Epidermal melanocyte (primary cell): Measurements from ENCODE around the gene HEMGN.
"Not testable (repeated sequence)": the region's sequence is repeated elsewhere in the genome, so short reads cannot be mapped to it uniquely, and the experiment has no call there.

ENCODE experiments used
- DNase-seq: peaks from one replicate; pipeline ENCODE4 v3.0.0; 2011; ENCODE audit warnings: low spot score; ENCODE audit not compliant: insufficient read length

Gene HEMGN, protein sequence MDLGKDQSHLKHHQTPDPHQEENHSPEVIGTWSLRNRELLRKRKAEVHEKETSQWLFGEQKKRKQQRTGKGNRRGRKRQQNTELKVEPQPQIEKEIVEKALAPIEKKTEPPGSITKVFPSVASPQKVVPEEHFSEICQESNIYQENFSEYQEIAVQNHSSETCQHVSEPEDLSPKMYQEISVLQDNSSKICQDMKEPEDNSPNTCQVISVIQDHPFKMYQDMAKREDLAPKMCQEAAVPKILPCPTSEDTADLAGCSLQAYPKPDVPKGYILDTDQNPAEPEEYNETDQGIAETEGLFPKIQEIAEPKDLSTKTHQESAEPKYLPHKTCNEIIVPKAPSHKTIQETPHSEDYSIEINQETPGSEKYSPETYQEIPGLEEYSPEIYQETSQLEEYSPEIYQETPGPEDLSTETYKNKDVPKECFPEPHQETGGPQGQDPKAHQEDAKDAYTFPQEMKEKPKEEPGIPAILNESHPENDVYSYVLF

DNA sequence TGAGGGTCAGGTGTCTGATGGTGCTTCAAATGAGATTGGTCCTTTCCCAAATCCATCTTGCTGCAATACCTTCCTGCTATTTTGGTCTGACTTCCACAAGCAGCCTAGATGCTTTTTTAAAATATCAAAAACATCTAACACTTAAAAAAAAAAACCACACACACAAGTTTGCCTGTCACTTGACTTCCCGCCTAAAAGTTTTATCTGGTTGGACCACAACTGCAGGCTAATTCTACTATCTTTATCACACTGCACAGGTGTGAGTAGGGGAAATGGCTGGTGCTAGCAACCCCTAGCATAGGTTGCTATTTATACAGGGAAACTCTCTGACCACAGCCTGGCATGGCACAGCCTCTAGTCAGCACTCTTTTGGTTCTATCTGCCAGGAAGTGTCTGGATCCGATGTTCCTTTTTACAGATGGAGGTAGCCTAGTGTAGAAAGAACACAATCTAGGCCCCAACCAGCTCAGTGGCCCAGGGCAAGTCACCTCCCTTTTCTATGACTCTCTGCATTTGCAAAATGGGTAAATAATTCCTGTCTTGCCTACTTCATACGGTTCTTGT lies at the start of gene HEMGN:
Gene HEMGN (minus strand): TSS at position 92 of the 564 bp plus-strand sequence. CDS start 36 bp downstream, at position 56.
- no peak for DNase-seq

DNA sequence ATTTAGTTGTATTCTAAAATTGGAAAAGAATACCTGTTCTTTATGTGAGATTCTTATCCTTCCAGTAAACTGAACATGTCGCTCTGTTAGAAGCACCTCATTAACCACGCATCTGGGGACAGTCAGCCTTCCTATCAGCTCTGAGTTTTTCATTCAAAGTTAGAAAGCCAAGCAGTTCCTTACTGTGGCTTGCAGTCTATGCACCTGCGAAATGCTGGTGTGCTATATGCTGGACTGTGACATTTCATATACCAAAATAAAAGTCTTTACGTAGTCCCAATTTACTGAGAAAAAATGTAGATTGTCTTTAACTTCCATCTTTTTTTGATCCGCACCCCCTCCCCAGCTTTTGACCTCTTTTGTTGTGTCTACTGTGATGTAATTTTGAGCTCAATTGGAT lies 49.5 kb upstream of the HEMGN start:
- DNase-seq: no peak

DNA sequence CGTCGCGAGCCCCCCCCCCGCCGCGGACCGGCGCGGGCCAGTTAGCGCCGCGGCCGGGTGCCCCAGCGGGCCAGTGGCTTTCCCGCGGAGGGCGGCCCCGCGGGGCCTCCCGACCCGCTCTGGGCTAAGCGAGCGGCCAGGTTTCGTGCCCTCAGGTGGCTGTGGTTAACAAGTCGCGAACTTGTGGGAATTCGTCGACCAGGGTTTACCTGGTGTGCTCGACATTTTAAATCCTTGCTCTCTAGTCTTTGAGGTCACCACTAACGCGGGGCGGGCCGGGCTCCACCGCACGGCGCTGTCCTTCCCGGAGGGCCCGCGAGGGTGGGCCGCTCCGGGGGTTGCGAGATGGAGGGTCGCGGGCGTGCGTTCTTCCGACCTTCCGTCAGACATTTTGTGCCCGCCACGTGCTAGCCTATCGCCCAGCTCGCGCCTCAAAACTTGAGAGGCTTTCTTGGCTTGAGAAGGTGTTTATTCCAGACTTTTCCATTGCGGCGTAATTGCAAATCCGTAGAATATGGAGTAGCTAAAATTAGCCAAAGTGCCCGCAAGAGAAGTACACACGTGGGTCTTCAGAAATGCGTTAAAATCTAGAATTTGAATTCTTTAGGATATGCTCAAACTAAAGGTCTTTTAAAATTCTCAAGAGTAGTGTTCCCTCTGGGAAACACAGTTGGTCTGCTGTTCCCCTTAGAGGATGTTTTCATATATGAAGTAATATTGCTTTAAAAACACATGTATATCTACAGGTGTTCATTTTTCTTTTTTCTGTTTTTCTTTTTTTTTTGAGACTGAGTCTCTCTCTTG lies 47.3 kb upstream of the HEMGN start:
- DNase-seq: no peak

DNA sequence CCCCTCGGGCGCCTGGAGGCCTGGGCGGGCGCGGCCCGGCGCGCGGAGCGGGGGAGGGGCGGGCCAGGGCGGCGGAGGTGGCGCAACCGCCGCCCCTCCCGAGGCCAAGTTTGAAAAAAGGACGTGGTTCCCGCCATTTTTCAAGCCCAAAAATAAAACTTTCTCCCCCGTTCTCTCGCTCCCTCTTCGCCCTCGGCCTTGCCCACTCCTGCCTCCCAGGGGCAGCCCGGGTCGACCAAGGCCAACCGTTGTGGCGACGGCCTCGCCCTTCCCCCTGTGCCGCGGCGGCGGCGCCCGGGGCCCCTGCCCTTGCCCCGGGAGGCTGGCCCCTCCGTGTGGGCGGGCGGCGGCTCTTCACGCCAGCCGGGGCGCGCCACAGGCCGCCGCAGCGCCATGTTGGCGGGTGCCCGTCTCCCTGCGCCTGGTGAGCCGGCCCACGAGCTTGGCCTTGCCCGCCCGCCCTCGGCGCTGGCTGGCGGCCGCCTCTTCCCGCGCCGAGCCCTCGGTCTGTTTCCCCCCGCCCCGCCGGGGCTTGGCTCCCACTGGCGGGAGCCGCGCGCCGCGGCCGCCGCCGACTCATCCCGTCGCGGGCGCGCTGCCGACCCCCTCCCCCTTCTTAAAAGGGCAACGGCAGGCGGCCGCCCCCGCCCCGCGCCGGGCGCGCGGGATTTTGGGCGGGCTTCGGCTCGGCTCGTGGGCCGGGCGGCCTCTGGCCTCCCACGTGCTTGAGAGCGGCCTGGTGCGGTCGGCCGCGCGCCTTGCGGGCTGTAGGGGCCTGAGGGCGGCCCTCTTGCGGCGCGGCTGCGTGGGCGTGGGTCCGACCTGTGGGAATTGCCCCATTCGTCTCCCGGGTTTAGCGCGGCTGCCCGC lies 46.5 kb upstream of the HEMGN start:
- DNase-seq: peak; percentile 66

DNA sequence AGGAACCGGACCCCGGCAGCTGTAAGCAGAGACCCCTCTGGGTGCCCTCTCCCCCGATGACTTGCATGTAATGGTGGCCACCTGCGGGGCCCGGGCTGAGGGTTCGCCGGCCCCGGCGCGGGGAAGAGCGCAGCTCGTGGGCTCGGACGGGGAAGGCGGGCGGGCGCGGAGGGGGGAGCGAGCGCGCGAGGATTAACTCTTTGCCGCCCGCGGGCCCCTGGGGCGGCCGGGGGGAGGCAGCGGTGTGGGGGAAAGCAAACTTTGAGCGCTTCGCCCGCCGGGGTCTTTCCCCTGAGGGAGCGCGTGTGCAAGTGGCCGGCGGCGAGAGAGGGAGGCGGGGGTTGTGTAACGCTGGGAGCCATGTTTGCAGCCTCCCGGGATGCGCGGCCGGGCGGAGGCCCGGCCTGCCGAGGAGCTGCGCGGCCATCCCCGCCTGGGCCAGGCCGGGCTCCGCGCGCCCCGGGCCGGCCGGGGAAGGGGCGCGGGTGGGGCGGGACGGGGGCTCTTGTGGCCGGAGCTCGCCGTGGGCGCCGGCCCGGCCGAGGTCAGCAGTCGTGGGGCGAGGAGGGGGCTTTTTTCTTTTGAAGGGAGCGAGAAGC lies 45.7 kb upstream of the HEMGN start:
- DNase-seq: no peak

DNA sequence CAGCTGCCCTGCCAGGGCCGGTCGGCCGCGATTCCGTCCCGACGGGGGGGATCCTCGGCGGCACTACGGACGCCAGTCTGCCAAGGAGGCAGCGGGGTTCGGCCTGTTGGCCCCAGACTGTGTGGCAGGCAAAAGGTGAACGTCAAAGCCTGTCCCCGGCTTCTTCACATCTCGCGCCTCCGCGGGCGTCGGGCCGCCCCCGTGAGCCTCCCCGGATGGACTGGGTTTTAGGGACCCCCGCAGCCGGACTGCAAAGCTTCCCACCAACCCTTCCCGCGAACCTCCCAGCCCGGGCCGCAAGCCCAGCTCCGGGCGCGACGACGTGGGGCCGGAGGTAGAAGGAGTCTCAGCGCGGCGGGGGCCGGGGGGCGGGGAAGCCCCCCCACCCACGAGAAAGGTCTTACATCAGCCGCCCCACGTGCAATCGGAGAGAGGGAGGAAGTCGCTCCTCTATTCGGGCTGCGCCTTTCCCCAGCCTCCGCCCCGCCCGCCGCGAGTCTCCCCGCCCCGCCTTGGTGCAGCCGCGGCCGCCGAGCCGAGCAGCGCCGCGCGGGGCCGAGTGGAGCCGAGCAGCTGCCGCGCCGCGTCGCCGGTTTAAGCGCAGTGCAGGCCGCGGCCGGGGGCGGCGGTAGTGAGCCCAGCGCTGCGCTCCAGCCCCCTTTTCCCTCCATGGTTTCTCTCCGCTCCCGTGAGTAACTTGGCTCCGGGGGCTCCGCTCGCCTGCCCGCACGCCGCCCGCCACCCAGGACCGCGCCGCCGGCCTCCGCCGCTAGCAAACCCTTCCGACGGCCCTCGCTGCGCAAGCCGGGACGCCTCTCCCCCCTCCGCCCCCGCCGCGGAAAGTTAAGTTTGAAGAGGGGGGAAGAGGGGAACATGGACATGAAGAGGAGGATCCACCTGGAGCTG lies 45.0 kb upstream of the HEMGN start, which contains the start of gene ANP32B:
Gene ANP32B (plus strand): TSS at position 659 of the 906 bp plus-strand sequence. CDS start 215 bp downstream, at position 874.
- DNase-seq: peak; percentile 68

DNA sequence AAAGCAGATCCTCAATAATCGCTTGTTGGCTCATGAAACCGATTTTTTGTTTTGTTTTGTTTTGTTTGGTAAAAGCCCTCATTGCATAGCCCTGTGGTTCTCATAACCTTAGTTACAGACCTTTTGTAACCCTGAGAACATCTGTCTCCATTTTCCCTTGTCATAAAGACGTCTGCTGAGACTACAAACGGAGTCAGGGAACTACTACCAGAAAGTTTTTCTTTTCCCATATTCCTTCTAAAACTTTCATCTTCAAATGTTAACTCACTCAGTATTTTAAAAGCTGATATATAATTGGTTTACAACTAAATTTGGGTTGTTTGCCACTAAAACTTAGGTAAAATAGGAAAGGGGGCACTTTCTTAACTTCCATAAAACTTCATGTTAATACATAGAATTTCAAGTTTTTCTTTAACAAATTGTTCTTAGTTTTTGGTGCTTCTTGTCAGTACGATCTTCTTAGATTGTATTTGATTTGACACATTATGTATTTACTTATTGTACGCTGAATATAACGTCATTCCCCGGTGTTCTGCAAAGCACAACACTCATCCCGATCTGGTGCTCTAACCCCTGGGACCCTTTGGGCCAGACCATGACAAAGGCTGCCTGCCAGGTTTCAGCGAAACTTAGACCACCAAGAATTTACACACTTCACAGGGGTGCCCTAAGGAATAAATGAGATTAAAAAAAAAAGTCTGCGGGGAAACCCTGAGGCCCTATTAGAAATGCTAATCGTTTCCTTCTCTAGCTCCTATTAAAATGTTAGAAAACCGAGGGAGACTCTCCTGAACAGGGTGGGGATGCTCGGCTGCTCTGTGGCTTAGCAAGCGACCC lies 44.1 kb upstream of the HEMGN start:
- DNase-seq: no peak

DNA sequence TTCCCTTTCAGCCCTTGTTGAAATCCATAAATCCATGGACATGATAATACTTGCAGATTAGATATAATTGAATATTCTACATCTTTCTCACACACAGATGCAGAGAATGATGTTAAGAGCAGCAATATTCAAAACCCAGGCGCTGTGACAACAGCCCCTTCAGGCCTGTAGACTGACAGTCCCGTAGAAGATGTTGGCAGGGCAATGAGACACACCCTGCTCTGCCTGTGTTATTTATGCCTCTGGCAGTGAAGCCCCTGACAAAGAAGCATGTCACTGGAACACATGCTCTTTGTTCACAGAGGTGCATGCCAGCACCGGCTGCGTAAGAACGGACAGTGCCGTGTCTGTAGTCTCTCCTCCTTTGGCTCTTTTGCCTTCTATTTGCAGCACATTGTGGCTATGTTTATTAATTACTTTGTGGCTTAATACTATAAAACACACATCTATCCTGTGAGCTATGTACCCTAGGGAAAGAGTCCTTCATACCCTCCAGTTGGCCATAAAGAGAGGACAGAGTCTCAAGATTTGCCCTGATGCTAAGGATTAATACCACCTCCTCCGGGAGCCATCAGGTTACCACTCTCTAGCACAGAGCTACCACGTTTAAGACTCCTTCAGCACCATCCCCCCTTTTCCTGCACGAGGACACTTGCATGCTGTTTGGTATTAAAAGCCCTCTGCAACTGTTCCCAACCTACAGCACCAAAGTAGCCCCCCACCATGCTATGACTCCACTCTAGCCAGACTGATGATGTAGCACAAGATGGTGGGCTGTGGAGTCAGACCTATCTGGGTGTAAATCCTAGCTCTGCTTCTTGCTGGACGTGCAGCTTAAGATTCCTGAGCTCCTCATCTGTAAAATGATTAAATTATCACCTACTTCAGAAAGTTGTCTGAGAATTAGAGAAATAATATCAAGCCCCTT lies 43.2 kb upstream of the HEMGN start:
- peak; percentile 45 for DNase-seq

DNA sequence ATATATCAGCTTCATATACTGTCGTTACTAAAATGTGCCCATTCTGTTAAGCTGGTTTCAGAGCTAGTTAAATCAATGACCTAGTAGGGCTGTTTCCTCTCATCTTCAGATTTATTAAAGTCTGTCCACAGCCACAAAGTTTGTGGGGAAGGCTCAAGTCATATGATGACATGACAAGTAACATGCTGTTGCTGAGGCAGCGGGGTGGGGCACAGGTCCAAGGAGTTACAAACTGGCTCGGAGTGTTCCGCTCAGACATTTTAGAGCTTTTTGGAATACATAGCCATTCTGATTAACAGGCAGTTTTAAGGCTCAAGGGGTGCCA lies 42.5 kb upstream of the HEMGN start:
- no peak for DNase-seq

DNA sequence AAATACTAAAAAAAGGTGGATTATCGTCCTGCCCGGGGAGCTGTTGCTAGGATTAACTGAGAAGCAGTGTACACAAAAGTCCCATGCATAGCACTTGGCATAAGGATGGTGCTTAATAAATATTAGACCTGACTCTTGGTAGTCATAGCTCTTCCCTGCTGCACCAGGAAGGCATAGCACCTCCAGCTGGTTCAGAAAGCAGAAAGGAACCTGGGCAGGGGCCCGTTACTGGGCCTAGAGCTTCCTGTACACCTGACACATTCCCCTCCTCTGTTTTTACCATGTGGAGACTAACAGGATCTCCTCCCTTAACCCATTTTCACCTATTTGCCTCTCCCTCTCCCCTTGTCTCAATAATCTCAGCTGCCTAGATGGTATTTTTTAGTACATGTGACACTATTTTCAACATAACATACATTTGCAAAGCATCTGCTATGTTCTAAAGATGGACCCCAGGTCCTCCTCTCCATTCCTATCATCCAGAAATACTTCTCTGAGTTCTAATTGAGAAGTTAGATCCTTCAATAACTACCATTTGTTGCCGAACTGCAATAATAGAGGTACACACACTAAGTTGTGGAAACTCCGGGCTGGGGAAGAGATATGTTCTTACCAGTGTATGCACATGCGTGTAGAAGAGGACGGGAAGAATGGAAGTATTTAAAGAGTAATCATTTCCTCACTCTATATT lies 42.0 kb upstream of the HEMGN start:
- DNase-seq: no peak

DNA sequence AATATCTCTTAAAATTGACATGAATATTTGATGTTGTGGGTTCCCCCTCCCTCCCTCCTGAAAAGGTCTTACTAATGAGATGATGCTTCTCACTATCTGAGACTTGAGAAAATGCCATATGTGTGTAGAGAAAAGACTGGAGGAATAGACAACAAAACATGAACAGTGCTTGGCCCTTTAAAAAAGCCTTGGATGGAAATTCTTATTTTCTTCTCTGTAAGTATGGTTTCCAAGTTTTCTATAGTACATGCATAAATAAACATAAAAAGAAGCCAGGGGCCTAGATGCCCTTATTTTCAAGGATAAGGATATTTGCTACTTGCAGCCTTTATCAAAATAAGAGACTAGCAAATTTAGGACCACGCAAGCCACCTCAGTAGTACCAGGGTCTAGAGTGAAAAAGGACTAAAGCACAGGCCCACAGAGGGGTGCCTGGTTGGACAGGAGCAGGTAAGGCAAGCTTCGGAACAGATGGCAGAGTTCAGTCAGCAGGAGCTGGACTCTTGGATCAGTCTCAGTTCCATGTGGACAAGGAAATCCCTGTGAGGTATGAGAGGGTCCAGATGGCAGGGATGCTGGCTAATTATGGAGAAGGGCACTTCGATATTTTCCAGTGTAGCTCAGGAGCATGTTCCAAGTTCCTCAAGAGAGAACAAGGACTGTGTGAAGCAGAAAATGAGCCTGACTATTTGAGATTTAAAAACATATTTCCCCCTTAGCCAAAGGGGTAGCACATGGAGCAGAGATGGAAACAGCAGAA lies 40.6 kb upstream of the HEMGN start:
- DNase-seq: no peak

DNA sequence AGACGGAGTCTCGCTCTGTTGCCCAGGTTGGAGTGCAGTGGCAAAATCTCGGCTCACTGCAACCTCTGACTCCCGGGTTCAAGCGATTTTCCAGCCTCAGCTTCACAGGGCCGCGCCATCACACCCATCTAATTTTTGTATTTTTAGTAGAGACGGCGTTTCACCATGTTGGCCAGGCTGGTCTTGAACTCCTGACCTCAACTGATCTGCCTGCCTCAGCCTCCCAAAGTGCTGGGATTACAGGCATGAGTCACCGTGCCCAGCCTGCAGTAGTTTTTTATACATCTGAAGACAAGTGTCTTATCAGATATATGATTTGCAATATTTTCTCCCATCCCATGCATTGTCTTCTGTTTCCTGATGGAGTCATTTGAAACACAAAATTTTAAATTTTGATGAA lies 38.7 kb upstream of the HEMGN start:
- not testable (repeated sequence) for DNase-seq

DNA sequence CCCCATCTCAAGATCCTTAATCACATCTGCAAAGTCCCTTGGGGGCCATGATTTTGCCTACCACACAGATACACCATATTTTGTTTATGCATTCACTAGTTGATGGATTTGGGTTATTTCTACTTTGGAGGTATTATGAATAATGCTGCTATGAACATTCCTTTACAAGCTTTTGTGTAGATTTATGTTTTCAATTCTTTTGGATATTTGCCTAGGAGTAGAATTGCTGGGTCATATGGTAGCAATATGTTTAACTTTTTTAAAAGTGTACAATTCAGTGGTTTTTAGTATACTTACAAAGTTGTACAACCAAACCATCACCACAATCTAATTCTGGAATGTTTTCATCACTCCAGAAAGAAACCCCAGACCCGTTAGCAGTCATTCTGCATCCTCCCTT lies 37.4 kb upstream of the HEMGN start:
- no peak for DNase-seq

DNA sequence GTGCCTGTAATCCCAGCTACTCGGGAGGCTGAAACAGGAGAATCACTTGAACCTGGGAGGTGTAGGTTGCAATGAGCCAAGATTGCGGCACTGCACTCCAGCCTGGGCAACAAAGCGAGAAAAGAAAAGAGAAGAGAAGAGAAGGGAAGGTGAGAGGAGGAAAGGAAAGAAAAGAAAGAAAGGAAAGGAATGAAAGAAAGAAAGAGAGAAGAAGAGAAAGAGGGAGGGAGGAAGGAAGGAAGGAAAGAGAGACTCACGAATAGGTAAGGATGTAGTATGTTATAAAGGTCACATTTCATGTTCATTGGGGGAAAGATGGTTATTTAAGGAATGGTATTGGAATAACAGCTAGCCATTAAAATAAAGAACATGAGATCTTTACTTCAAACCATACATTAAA lies 34.8 kb upstream of the HEMGN start:
- no peak for DNase-seq

DNA sequence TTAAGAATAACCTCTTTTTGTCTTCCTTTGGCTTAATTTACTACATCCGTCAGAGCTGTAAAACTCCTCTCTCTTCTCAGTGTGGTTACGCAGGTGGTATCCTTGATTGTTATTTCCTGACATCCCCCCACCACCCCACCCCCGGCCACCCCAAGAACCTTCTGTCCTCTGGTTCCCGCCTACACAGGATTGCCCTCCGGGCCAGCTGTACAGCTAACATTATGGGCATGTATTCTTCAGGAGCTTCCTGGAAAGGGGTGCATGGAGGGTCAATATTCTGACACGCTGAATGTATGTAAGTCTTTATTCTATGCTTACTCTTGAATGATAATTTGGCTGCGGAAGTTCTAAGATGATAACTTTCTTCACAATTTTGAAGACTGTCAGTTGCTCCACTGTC lies 32.2 kb upstream of the HEMGN start:
- DNase-seq: no peak

DNA sequence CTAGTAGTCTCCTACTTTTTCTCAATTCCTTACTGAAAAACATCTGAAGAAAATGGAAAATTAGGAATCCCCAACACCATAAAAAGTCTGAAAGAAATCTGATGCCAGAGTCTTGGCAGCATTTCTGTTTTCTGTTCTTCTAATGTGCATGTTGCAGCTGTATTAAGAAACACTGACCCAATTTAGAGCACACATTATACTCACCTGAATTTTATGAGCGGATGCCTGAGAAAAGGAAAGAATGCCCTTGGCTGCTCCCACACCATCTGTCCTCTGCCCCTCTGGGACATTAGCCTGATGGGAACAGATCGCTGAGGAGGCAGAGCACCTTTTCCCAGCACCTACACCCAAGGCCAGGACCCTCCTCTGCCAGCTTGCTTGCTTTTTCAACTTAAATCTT lies 31.0 kb upstream of the HEMGN start:
- DNase-seq: no peak
